GM18867 (cell line): ENCODE results near the gene HMGB2.

ENCODE experiments used
- ATAC-seq: cut with Tn5 transposase; IDR thresholded peaks from one replicate; pipeline ENCODE4 v1.9.1; 2021; ENCODE audit warnings: mild to moderate bottlenecking, moderate library complexity; ENCODE audit not compliant: unreplicated experiment

Gene HMGB2

DNA sequence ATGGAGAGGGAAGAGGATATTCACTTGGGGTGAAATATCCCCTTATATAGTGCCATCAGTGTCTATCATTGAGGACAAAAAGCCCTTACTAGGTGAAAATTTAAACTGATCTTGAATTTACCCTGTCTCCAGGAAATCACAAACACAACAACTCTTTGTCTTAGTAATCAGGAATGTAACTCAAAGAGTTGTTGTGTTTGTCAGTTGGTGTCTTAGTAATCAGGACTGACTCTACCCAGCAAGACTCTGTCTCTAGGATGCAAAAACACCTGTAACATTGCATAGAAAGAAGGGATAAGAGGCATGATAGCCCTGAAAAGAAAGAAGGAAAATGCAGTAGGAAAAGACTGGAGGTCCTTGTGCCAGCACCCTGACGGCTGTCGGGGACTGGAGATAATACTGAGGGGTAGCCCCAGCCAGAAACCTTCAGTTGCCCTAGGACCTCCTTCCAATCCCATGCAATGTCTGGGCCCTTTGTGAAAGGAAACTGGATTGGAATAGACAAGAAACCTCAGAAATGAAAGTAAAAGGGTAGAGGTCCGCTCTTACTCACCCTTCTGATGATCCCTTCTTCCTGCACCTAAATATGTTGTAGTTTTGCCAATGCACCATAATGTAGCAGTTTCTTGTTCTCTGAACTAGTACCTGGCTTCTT is 45.3 kb downstream of the HMGB2 start:
- peak; percentile 80 for ATAC-seq

DNA sequence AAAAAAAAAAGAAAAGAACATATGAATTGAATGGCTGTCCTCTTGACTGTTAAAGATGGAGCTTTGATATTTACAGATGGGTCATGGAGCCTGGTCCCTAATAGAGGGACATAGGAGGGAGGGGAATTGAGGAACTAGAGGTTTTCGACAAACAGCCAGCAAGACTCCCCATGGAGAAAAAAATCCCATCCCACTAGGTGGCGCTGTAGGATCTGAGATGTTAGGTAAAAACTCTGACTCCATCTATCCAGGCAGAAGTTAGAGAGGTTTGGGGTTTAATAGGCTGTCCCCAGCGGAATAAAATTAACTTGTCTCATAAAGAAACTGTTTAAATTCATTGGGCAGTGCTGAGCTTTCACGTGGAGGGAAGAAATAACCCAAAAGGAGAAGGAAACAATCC is 45.9 kb downstream of the HMGB2 start:
- peak; percentile 62 for ATAC-seq

DNA sequence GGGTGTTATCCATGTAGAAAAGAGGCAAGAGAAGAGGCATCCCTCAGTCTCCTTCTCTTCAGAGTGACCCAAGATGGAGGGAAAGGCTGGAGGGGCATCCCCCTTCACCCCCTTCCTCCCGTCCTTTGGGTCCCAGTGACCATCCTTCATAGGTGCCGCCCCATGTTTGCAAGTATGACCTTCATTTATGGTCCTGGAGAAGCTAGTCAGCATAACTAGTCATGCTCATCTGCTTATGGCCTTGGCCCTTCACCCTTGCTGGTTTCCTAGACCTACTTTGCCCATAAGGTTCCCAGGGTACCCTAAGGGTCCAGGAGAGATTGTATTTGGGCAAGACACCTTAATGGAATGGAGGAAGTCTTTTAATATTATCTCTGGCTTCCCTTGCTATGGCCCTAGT is 46.7 kb downstream of the HMGB2 start:
- no peak for ATAC-seq

DNA sequence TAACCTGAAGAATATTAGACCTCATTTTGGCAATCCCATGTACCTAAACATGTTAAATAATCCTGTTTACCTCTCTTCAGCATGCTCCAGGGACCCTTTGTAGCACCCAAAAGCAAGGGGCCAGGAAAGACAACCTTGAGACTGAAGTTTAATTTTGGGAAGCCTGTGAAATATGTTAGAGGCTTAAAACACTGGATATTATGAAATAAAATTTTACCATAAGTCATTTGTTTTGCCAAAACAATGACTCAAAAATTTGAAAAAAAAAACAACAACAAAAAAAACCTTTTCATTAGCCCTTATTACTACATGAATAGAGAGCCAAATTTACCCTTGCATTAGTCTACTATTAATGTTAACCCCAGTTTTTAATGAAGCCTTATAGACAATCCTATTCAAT is 49.7 kb downstream of the HMGB2 start:
- ATAC-seq: no peak

DNA sequence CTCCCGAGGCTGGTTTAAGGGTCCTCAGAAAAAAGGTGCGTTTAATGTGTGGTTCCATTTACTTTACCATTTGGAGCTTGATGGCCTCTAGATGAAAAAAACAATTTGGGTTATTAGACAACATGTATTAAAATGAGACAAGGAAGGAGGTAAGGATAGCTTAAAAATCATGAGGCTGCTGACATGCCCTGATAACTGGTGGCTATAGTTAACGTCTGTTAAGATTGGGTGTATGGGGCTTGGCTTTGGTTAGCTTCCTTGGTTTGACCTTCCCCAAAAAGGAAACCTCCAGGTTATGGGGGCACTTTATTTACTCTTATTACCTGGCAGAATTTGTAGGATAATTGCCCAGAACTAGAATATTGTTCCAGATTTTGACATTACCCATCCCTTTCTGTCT is 51.5 kb downstream of the HMGB2 start:
- no peak for ATAC-seq

DNA sequence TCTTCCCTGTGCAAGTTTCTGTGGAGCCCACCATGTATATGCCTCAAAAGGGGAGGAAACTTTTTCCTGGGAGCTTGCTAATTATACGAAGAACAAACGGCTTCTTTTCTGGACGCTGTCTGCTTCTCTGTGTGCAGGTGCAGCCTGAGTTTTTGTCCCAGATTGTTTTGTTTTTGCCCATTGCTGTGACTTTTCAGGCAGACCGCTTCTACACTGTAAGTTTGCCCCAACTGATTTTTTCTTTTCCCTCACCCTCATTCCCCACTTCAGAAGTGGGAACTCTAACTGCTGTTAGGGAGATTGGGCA is 51.9 kb downstream of the HMGB2 start:
- ATAC-seq: no peak

DNA sequence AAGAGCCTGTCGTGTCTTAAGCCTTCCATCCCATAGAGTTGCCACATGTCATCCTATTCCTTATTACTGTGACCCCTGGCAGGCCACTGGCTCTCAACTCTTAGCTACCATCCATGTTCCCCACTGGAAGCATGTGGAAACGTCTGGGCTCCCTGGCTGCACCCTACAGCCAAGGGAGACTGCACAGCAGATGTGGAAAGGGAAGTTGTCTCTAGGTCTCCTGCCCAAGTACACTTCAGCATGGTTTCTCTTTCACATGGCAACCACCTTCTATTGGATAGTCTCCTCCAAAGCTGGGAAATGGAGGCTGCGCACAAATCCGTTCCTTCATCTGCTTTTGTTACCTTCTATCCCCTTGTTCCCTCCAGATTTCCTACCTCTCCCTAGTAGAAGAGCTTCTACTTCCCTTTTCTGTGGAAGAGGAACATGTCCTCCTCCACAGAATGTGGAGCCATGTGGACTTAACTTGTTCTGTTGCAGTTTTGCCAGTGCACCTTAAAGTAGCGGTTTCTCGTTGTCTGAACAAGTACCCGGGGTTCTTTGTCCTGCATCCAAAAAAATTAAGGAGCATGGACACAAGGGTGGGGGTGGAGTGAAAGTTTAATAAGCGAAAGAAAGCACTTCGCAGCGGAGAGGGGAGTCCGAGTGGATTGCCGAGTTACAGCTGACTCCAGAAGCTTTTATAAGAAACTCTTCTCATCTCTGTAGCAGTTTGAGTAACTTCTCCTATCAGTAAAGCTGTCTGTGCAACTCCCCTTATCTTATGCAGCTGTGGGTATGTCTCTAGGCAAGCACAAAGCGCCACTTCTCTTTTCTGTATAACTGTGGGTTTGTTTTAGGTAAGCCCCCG is 52.5 kb downstream of the HMGB2 start:
- no peak for ATAC-seq
